GM10248 (cell line): Measurements from ENCODE around the gene MICALL2.

Experiments
- CTCF ChIA-PET: fragments of 300-600 bp; sonication (Branson Sonifier 250); formaldehyde crosslinking; extraction: SDS; loops from one replicate; lab custom pipeline; 2021; ENCODE audit warnings: antibody characterized with exemption; lab: Yijun Ruan, JAX
- POLR2A ChIA-PET: fragments of 350-650 bp; sonication (Branson Sonifier 250); formaldehyde crosslinking; extraction: SDS; loops from one replicate; lab custom pipeline; 2020; ENCODE audit warnings: antibody characterized with exemption; lab: Yijun Ruan, JAX
- DNase-seq: peaks from one replicate; pipeline ENCODE4 v3.0.0; 2012; ENCODE audit errors: extremely low spot score
- TF ChIP-seq, protein P1 (sequence below): IDR thresholded peaks from 2 replicates; pipeline ENCODE4 v1.5.1; 2012; ENCODE audit warnings: mild to moderate bottlenecking, low read depth; ENCODE audit errors: extremely low read depth, missing control alignments, control extremely low read depth

Gene MICALL2

DNA sequence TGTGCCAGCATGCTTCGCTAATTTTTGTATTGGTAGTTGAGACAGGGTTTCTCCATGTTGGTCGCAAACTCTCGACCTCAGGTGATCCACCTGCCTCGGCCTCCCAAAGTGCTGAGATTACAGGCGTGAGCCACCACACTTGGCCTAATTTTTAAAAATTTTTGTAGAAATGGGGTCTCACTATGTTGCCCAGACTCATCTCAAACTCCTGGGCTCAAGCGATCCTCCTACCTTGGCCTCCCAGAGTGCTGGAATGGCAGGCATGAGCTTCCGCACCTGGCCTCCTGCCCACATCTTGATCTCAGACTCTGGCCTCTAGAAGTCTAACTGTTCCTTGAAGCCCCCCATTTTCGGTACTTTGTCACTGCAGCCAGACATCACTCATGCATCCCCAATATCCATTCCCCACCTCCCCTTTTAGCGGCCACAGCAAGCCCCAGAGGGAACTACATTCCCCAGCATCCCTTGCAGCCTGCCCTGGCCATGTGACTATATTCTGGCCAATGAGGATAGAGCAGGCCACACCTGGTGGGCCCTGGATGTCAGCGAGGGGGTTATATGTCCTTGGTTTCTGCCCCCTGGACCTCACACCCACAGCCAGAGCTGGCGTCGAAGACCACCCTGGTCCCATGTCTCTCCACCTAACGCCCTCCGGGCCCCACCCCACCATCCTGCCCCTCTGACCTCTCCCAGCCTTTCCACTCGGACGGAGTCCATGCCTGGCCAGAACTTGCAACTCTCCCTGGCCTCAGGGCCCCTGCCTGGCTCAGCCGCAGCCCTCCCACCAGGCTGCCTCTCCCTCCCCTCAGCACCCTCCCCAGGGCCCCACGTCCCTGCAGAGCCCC, 33.8 kb downstream of the MICALL2 start:
- no peak for DNase-seq
- ChIA-PET CTCF (no interaction called here), POLR2A (interaction anchor here (0.6 kb wide), 1 partner anchor 336 kb away, joined by 5 read pairs; no protein-coding TSS in a partner anchor)
- TF ChIP-seq, protein P1, sequence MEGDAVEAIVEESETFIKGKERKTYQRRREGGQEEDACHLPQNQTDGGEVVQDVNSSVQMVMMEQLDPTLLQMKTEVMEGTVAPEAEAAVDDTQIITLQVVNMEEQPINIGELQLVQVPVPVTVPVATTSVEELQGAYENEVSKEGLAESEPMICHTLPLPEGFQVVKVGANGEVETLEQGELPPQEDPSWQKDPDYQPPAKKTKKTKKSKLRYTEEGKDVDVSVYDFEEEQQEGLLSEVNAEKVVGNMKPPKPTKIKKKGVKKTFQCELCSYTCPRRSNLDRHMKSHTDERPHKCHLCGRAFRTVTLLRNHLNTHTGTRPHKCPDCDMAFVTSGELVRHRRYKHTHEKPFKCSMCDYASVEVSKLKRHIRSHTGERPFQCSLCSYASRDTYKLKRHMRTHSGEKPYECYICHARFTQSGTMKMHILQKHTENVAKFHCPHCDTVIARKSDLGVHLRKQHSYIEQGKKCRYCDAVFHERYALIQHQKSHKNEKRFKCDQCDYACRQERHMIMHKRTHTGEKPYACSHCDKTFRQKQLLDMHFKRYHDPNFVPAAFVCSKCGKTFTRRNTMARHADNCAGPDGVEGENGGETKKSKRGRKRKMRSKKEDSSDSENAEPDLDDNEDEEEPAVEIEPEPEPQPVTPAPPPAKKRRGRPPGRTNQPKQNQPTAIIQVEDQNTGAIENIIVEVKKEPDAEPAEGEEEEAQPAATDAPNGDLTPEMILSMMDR: no peak

DNA sequence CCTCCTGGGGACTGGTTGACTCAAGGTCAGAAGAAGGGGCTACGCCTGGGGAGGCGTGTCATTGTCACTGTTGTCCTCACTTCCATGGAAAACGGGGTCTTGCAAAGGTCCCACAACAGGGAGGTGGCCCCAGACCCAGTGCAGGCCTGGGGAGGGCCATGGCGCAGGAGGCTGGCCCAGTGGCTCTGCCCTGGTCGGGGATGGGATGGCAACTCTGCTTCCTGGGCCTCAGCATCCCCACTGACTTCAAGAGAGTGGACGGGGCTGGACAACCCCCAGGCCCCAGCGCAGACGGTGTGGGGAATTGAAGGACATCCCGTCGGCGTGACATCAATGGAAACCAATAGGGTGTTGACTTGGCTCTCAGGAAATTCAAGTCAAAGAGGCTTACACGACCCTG, 35.2 kb downstream of the MICALL2 start:
- DNase-seq: no peak
- POLR2A ChIA-PET: no interaction called here
- CTCF ChIA-PET: no interaction called here
- TF ChIP-seq, protein P1: no peak

DNA sequence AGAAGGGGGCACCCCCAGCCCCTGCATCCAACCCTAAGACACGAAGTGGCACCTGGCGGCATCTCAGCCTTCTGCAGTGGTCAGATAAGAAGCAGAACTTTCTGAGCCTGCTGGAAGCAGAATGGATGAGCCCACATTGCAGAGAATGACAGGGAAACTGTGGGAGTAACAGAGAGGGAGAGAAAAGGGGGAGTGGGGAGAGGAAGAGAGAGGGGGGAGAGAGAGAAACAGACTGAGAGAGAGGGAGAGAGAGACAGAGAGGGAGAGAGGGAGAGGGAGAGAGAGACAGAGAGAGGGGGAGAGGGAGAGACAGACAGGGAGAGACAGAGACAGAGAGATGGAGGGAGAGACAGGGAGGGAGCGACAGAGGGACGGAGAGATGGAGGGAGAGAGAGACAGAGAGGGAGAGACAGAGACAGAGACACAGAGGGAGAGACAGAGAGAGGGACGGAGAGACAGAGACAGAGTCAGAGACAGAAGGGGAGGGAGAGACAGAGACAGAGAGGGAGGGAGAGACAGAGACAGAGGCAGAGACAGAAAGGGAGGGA, 35.9 kb downstream of the MICALL2 start:
- CTCF ChIA-PET: interaction anchor here (1.0 to 2.0 kb wide), 2 partner anchors 9 to 10 kb away, joined by 3 to 10 read pairs; no protein-coding TSS in a partner anchor
- TF ChIP-seq, protein P1: no peak
- POLR2A ChIA-PET: no interaction called here
- no peak for DNase-seq

DNA sequence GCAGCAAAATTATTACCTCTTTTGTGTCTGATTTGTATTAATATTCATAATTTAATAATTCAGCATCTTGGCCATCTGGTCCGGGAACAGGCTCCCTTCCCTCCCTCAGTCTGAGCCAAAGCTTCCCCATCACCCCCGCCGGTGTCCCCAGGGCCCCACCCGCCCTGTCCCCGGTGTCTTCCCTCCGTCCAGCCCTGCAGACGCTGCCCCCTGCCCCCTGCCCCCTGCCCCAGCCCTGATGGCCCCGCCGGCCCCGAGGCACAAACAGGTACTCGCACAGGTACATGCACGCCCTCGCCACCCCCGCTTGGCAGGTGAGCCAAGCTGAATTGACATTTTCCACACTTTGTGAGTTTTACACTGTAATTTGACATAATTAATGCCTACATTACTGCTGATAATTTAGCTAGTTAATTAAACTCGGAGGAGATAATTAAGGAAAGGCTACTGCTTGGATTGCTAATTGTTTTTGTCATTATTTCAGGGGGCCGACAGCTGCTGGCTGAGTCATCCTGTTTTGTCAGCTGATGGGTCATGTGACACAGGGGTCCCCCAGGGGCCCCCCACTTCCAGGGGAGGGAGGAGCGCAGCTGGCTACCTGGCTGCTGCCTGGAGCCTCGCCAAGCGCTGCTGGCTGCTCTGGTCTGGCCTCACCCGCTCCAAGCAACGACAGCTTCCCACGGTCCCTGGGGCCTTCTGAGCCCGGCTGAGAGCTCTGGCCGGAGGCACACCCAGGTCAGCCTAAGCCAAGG, 36.6 kb downstream of the MICALL2 start:
- POLR2A ChIA-PET: no interaction called here
- TF ChIP-seq, protein P1: no peak
- DNase-seq: no peak
- CTCF ChIA-PET: interaction anchor here (1.0 to 2.0 kb wide), 3 partner anchors 10 to 19 kb away, joined by 3 to 10 read pairs (median 3); no protein-coding TSS in a partner anchor

DNA sequence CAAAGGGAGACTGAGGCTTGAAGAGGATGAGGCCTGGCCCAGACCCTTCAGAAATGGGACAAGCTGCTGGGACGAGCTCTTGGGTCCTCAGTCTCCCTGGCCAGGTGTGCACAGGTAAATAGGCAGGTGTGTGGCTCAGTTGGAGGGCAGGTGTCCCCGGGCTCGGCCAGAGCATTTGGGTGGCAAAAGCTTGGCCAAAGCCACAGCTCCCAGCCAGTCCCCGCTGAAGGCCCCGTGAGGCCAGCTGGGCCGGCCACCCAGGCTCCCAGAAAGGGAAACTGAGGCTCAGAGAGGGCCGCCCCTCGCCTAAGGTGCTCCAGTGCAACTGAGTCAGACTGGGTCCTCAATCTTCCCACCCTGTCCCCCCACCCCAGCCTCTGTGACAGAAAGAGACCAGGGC, 37.3 kb downstream of the MICALL2 start:
- POLR2A ChIA-PET: no interaction called here
- TF ChIP-seq, protein P1: no peak
- no peak for DNase-seq
- CTCF ChIA-PET: interaction anchor here (1.1 to 2.0 kb wide), 2 partner anchors 11 to 18 kb away, joined by 3 to 10 read pairs; no protein-coding TSS in a partner anchor

DNA sequence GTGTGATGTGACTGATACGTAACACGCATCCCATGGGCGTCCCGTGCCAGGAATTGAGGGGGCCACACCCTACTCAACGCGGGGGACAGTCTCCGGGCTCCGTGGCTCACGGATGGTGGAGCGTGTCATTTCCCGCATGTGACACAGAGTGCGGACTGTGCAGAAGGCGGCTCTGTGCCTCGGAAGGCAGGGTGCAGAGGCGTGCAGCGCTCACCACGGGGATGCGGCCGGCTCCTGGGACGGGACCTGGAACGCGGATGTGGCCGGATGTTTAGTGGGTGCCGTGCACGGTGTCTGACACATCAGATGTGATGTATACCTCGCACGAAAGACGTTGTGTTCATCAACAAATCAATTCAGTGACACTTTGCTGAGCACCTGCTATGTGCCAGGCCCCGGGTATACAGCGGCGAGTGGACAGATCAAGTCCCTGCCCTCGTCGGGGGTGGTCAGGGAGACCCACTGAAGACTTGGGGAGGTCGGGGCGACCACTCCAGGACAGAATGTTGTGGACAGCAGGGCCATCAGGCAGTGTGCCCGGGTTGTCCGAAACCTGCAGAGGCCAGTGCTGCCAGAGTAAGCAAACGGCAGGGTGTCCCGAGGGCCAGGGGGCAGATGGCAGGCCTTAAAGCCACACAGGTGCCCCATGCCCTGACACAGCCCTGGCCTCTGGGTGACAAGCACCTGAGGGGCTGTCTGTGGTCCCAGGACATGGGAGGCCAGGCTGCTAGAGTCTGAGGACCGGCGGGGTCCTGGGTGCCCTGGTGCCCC, 38.1 kb downstream of the MICALL2 start:
- no peak for DNase-seq
- TF ChIP-seq, protein P1: no peak
- ChIA-PET POLR2A (no interaction called here), CTCF (interaction anchor here (0.9 to 2.0 kb wide), 2 partner anchors 11 to 12 kb away, joined by 3 to 10 read pairs; no protein-coding TSS in a partner anchor)
